Esophagus muscularis mucosa (tissue), 4 donors: ENCODE data around the gene TTYH3.

Experiments used
- CTCF ChIP-seq, 3 experiments: fragments of 200-600 bp in 2 of 3; fragments of 450-650 bp in 1 of 3; sonication (generic) in 2 of 3; IDR thresholded peaks; one replicate each; pipeline ENCODE4 v1.5.1; 2017 to 2019; ENCODE audit warnings: antibody characterized with exemption in 3 of 3, mild to moderate bottlenecking in 2 of 3, moderate library complexity in 1 of 3
- EP300 ChIP-seq: sonication (generic); formaldehyde crosslinking; IDR thresholded peaks from one replicate; pipeline ENCODE4 v1.6.1; 2017; ENCODE audit warnings: antibody characterized with exemption
- POLR2A ChIP-seq: fragments of 450-650 bp; IDR thresholded peaks from one replicate; pipeline ENCODE4 v1.6.1; 2017; ENCODE audit warnings: antibody characterized with exemption, moderate library complexity, mild to moderate bottlenecking, low read depth
- POLR2AphosphoS5 ChIP-seq, 2 donors: sonication (generic); formaldehyde crosslinking; IDR thresholded peaks; one replicate each; pipeline ENCODE4 v1.6.1; 2017; ENCODE audit warnings: antibody characterized with exemption in 2 of 2

GRCh38 chr7:2666155-2666554, 34.4 kb downstream of the TTYH3 start:
- TF ChIP-seq CTCF (IDR thresholded peaks at IDR 0.05) (no peak), POLR2A (no peak), POLR2AphosphoS5 (IDR thresholded peaks at IDR 0.05) (no peak), EP300 (no peak)
